GM10248 (cell line): ENCODE measurements around the gene NHEJ1.

Source experiments
- CTCF ChIA-PET: fragments of 300-600 bp; sonication (Branson Sonifier 250); formaldehyde crosslinking; extraction: SDS; loops from one replicate; lab custom pipeline; 2021; ENCODE audit warnings: antibody characterized with exemption; lab: Yijun Ruan, JAX
- POLR2A ChIA-PET: fragments of 350-650 bp; sonication (Branson Sonifier 250); formaldehyde crosslinking; extraction: SDS; loops from one replicate; lab custom pipeline; 2020; ENCODE audit warnings: antibody characterized with exemption; lab: Yijun Ruan, JAX
- DNase-seq: peaks from one replicate; pipeline ENCODE4 v3.0.0; 2012; ENCODE audit errors: extremely low spot score
- TF ChIP-seq, protein P1 (sequence below): IDR thresholded peaks from 2 replicates; pipeline ENCODE4 v1.5.1; 2012; ENCODE audit warnings: mild to moderate bottlenecking, low read depth; ENCODE audit errors: extremely low read depth, missing control alignments, control extremely low read depth

The NHEJ1 gene

GRCh38 chr2:219126555-219126954 is 34.1 kb downstream of the NHEJ1 start:
- no peak for DNase-seq
- TF ChIP-seq, protein P1, sequence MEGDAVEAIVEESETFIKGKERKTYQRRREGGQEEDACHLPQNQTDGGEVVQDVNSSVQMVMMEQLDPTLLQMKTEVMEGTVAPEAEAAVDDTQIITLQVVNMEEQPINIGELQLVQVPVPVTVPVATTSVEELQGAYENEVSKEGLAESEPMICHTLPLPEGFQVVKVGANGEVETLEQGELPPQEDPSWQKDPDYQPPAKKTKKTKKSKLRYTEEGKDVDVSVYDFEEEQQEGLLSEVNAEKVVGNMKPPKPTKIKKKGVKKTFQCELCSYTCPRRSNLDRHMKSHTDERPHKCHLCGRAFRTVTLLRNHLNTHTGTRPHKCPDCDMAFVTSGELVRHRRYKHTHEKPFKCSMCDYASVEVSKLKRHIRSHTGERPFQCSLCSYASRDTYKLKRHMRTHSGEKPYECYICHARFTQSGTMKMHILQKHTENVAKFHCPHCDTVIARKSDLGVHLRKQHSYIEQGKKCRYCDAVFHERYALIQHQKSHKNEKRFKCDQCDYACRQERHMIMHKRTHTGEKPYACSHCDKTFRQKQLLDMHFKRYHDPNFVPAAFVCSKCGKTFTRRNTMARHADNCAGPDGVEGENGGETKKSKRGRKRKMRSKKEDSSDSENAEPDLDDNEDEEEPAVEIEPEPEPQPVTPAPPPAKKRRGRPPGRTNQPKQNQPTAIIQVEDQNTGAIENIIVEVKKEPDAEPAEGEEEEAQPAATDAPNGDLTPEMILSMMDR, result no peak
- POLR2A ChIA-PET, result no interaction called here
- CTCF ChIA-PET, result interaction anchor here (1.7 to 11.1 kb wide), 3 partner anchors 7 to 21 kb away, joined by 4 to 90 read pairs (median 77); no protein-coding TSS in a partner anchor

GRCh38 chr2:219125886-219126270 is 34.7 kb downstream of the NHEJ1 start:
- TF ChIP-seq, protein P1, result no peak
- DNase-seq, result no peak
- CTCF ChIA-PET, result interaction anchor here (1.1 to 11.1 kb wide), 4 partner anchors 10 to 273 kb away, joined by 3 to 77 read pairs (median 5); no protein-coding TSS in a partner anchor
- POLR2A ChIA-PET, result no interaction called here

GRCh38 chr2:219125225-219125885 is 35.3 kb downstream of the NHEJ1 start:
- ChIA-PET CTCF (interaction anchor here (1.1 to 11.1 kb wide), 4 partner anchors 10 to 273 kb away, joined by 3 to 77 read pairs (median 5); no protein-coding TSS in a partner anchor), POLR2A (no interaction called here)
- no peak for DNase-seq
- TF ChIP-seq, protein P1, result no peak

- ChIA-PET CTCF (interaction anchor here (1.3 to 15.5 kb wide), 7 partner anchors 9 to 143 kb away, joined by 3 to 208 read pairs (median 50); partner anchors contain the start of gene IHH), POLR2A (no interaction called here)
- TF ChIP-seq, protein P1, result no peak
- DNase-seq, result no peak
Observed at GRCh38 chr2:219124381-219125110, 36.1 kb downstream of the NHEJ1 start.

GRCh38 chr2:219123356-219124135 is 37.1 kb downstream of the NHEJ1 start:
- CTCF ChIA-PET, result interaction anchor here (1.2 to 15.5 kb wide), 10 partner anchors 7 to 271 kb away, joined by 3 to 208 read pairs (median 28); partner anchors contain the start of gene IHH
- no peak for DNase-seq
- POLR2A ChIA-PET, result interaction anchor here (0.5 to 0.6 kb wide), 2 partner anchors 265 to 287 kb away, joined by 3 to 6 read pairs; no protein-coding TSS in a partner anchor
- TF ChIP-seq, protein P1, result no peak
